Brain microvascular endothelial cell (primary cell): ENCODE measurements around the gene DMAP1.

ENCODE experiments used
- DNase-seq: peaks from one replicate; pipeline ENCODE4 v3.0.0-alpha.2; 2020
- H3K27ac ChIP-seq: fragments of 250-450 bp; sonication (Bioruptor Pico); 2 replicates; pipeline ENCODE4 v1.5.1; 2020; ENCODE audit warnings: mild to moderate bottlenecking, moderate library complexity
- H3K27me3 ChIP-seq: fragments of 250-450 bp; sonication (Bioruptor Pico); replicated peaks from 2 replicates; pipeline ENCODE4 v1.5.1; 2020; ENCODE audit warnings: mild to moderate bottlenecking
- H3K36me3 ChIP-seq: fragments of 250-450 bp; sonication (Bioruptor Pico); replicated peaks from 2 replicates; pipeline ENCODE4 v1.5.1; 2020; ENCODE audit warnings: mild to moderate bottlenecking
- H3K4me3 ChIP-seq: 2 replicates; pipeline ENCODE4 v1.5.1; 2011; ENCODE audit warnings: low read depth, mild to moderate bottlenecking, control low read depth, low read length, moderate library complexity
- CTCF ChIP-seq: IDR thresholded peaks from 2 replicates; pipeline ENCODE4 v1.5.1; 2011; ENCODE audit warnings: low read depth, mild to moderate bottlenecking, moderate library complexity, low read length, control low read depth, inconsistent platforms; ENCODE audit errors: missing control alignments
- in situ Hi-C: cut with HindIII; loops from 2 replicates; pipeline ENCODE4 v1.10.0; 2017; ENCODE audit warnings: low sequenced_read_pairs, low pct_ligation_motif_present

DMAP1 gene

GRCh38 chr1:44219301-44219626, 6.0 kb downstream of the DMAP1 start:
- H3K27ac ChIP-seq: no peak overlapping the region
- no peak for DNase-seq
- no peaks in the 10 kb centered on the region for H3K27me3 ChIP-seq
- H3K4me3 ChIP-seq: no peak overlapping the region
- in situ Hi-C loops: no loop called here
- peaks cover 38% of the 10 kb centered on the region for H3K36me3 ChIP-seq
- TF ChIP-seq CTCF: no peak

- peak; percentile 57 for DNase-seq
- Histone ChIP-seq H3K27me3 (no peaks in the 10 kb centered on the region), H3K36me3 (peaks cover 38% of the 10 kb centered on the region), H3K27ac (no peak overlapping the region), H3K4me3 (no peak overlapping the region)
- in situ Hi-C loops: no loop called here
- TF ChIP-seq CTCF: peak; percentile 33
Measured at GRCh38 chr1:44220001-44220751, 6.9 kb downstream of the DMAP1 start.

DNA sequence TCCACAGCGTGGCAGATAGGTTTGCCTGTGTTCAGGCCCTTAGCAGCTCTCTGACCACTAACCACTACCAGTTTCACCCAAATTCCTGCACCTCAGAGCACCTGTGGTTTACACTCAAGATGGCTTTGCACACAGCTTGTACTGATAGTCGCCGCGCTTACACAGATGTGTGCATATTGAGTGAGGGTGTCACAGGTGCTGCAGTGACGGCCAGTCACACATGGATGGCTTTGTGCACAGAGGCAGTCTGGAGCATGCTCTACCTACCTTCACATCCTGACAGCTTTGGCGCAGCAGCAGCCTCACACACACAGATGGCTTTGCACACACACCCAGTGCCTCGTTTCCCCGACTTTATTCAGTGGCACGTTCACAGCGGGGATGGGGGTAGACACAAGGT, 7.5 kb downstream of the DMAP1 start:
- no peak overlapping the region for H3K27ac ChIP-seq
- in situ Hi-C loops: no loop called here
- peaks cover 38% of the 10 kb centered on the region for H3K36me3 ChIP-seq
- no peaks in the 10 kb centered on the region for H3K27me3 ChIP-seq
- no peak for TF ChIP-seq CTCF
- DNase-seq: no peak
- H3K4me3 ChIP-seq: no peak overlapping the region

DNA sequence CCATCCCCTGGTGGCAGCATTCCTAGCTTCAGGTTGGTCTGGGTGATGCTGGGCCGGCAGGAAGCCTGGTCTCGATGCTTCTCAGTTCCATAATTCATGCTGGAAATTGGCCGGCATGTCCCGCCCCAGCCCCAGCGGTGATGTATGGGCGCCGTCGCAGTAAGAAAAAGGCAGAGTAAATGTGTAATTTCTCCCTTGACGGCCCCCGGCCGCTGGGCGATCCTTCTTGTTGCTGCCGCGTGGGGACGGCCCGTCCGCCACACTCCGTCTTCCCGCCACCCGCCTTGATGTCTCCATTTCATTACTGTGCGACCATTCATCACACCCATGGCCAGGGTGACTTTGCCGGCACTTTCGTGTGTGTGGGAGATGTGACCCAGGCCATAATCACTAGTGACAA, 8.5 kb downstream of the DMAP1 start:
- Histone ChIP-seq H3K4me3 (no peak overlapping the region), H3K36me3 (peaks cover 35% of the 10 kb centered on the region), H3K27ac (no peak overlapping the region), H3K27me3 (no peaks in the 10 kb centered on the region)
- in situ Hi-C loops: no loop called here
- no peak for TF ChIP-seq CTCF
- DNase-seq: no peak

DNA sequence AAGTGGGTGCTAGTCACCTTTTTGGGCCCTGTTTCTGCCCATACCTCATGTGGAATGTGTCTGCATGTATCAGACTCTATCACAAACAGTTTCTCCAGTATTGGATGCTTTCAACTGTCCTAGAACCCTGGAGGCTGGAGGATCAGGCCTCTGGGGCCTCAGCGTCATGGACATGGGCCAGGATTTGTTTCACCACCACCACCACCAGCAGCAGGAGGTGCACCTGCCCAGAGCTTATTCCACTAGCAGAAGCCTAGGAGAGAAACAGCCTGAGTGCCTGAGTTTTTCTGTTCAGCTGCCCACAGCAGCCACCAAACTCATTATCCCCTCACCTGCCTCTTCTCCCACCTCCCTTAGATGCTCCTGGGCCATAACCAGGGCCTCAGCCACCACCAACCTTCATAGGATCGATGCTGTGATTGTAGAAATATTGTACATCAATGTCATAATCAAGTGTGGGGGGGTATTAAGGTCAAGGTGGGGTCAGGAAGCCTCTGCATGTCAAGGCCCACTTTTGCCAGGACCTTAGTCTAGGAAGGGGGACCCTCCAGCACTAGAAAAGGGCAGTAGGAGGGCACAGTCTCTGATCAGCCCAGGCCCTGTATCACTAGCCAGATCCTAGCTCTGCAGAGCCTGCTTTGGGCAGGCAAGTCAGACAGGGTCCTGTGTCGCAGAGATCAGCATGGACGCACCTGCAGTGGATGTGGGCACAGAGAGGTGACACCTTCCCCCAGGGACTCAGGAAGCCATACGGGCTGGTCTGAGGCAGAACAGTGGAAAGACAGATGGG, 9.3 kb downstream of the DMAP1 start:
- H3K36me3 ChIP-seq: peaks cover 32% of the 10 kb centered on the region
- H3K27me3 ChIP-seq: no peaks in the 10 kb centered on the region
- in situ Hi-C loops: no loop called here
- peak; percentile 34 for TF ChIP-seq CTCF
- H3K27ac ChIP-seq: no peak overlapping the region
- no peak overlapping the region for H3K4me3 ChIP-seq
- no peak for DNase-seq
